HEK293T (cell line): ENCODE results near the gene PKD1L1.

Experiments
- CTCF ChIA-PET: fragments of 350-600 bp; formaldehyde crosslinking; extraction: SDS; loops from one replicate; lab custom pipeline; 2021; ENCODE audit warnings: antibody characterized with exemption, inconsistent platforms; lab: Yijun Ruan, JAX
- POLR2A ChIA-PET: fragments of 350-600 bp; formaldehyde crosslinking; extraction: SDS; loops from one replicate; lab custom pipeline; 2020; ENCODE audit warnings: antibody characterized with exemption, inconsistent platforms; lab: Yijun Ruan, JAX
- DNase-seq: peaks from one replicate; pipeline ENCODE4 v3.0.0; 2012; ENCODE audit warnings: mixed read lengths; ENCODE audit errors: extremely low spot score
- ARNT ChIP-seq: fragments of 450-650 bp; IDR thresholded peaks from 2 replicates; pipeline ENCODE4 v1.6.1; 2017; ENCODE audit warnings: mild to moderate bottlenecking
- BHLHE40 ChIP-seq: fragments of 450-650 bp; IDR thresholded peaks from 2 replicates; pipeline ENCODE4 v1.6.1; 2016; ENCODE audit warnings: mild to moderate bottlenecking, moderate library complexity, borderline replicate concordance
- CTBP1 ChIP-seq: fragments of 450-650 bp; IDR thresholded peaks from 2 replicates; pipeline ENCODE4 v1.6.1; 2016; ENCODE audit warnings: borderline replicate concordance
- ELF4 ChIP-seq: fragments of 450-650 bp; IDR thresholded peaks from 2 replicates; pipeline ENCODE4 v1.6.1; 2017; ENCODE audit warnings: antibody characterized with exemption
- FOXA1 ChIP-seq: fragments of 450-650 bp; IDR thresholded peaks from 2 replicates; pipeline ENCODE4 v1.6.1; 2016; ENCODE audit warnings: mild to moderate bottlenecking
- FOXK2 ChIP-seq: fragments of 450-650 bp; IDR thresholded peaks from 2 replicates; pipeline ENCODE4 v1.6.1; 2016; ENCODE audit warnings: mild to moderate bottlenecking
- FOXM1 ChIP-seq: fragments of 450-650 bp; IDR thresholded peaks from 2 replicates; pipeline ENCODE4 v1.6.1; 2017; ENCODE audit warnings: mild to moderate bottlenecking, borderline replicate concordance
- HDGF ChIP-seq: fragments of 450-650 bp; IDR thresholded peaks from 2 replicates; pipeline ENCODE4 v1.6.1; 2017; ENCODE audit warnings: antibody characterized with exemption, borderline replicate concordance
- L3MBTL2 ChIP-seq: fragments of 450-650 bp; conservative IDR thresholded peaks from 2 replicates; pipeline ENCODE4 v1.6.1; 2016; ENCODE audit warnings: mild to moderate bottlenecking
- LEF1 ChIP-seq: fragments of 450-650 bp; IDR thresholded peaks from 2 replicates; pipeline ENCODE4 v1.6.1; 2017; ENCODE audit warnings: mild to moderate bottlenecking, borderline replicate concordance
- NFRKB ChIP-seq: fragments of 450-650 bp; IDR thresholded peaks from 2 replicates; pipeline ENCODE4 v1.6.1; 2016; ENCODE audit warnings: mild to moderate bottlenecking, moderate library complexity
- PKNOX1 ChIP-seq: fragments of 450-650 bp; IDR thresholded peaks from 2 replicates; pipeline ENCODE4 v1.6.1; 2016
- SP1 ChIP-seq: fragments of 450-650 bp; IDR thresholded peaks from 2 replicates; pipeline ENCODE4 v1.6.1; 2017
- SUZ12 ChIP-seq: fragments of 450-650 bp; IDR thresholded peaks from 2 replicates; pipeline ENCODE4 v1.6.1; 2016; ENCODE audit warnings: mild to moderate bottlenecking
- TARDBP ChIP-seq: fragments of 450-650 bp; IDR thresholded peaks from 2 replicates; pipeline ENCODE4 v1.6.1; 2016
- ZNF384 ChIP-seq: fragments of 450-650 bp; IDR thresholded peaks from 2 replicates; pipeline ENCODE4 v1.6.1; 2016

PKD1L1 gene

GRCh38 chr7:47737601-47738000 lies 210.7 kb downstream of the PKD1L1 start:
- POLR2A ChIA-PET = no interaction called here
- no peak for TF ChIP-seq FOXK2
- no peak for TF ChIP-seq PKNOX1
- TF ChIP-seq SP1 = no peak
- no peak for TF ChIP-seq TARDBP
- TF ChIP-seq ARNT = no peak
- TF ChIP-seq NFRKB = no peak
- no peak for TF ChIP-seq BHLHE40
- no peak for TF ChIP-seq LEF1
- no peak for TF ChIP-seq L3MBTL2
- TF ChIP-seq HDGF = no peak
- no peak for TF ChIP-seq SUZ12
- no peak for TF ChIP-seq ZNF384
- TF ChIP-seq FOXA1 = no peak
- CTCF ChIA-PET = no interaction called here
- DNase-seq = no peak

- ChIA-PET POLR2A (no interaction called here), CTCF (no interaction called here)
- TF ChIP-seq FOXK2 = no peak
- no peak for TF ChIP-seq L3MBTL2
- no peak for TF ChIP-seq TARDBP
- no peak for TF ChIP-seq LEF1
- no peak for TF ChIP-seq ZNF384
- TF ChIP-seq SUZ12 = no peak
- TF ChIP-seq SP1 = no peak
- TF ChIP-seq FOXA1 = no peak
- TF ChIP-seq NFRKB = no peak
- TF ChIP-seq FOXM1 = no peak
- no peak for TF ChIP-seq ELF4
- TF ChIP-seq ARNT = no peak
- TF ChIP-seq HDGF = no peak
- TF ChIP-seq PKNOX1 = no peak
- TF ChIP-seq BHLHE40 = no peak
- DNase-seq = no peak
Observed at GRCh38 chr7:47735431-47736345, 212.6 kb downstream of the PKD1L1 start.

GRCh38 chr7:47734949-47735291 lies 213.3 kb downstream of the PKD1L1 start:
- no peak for TF ChIP-seq SUZ12
- no peak for TF ChIP-seq ZNF384
- no peak for TF ChIP-seq PKNOX1
- TF ChIP-seq FOXM1 = no peak
- TF ChIP-seq ELF4 = no peak
- no peak for TF ChIP-seq LEF1
- TF ChIP-seq NFRKB = no peak
- no peak for TF ChIP-seq BHLHE40
- TF ChIP-seq FOXK2 = no peak
- no peak for TF ChIP-seq TARDBP
- TF ChIP-seq HDGF = no peak
- no peak for TF ChIP-seq SP1
- no peak for TF ChIP-seq CTBP1
- TF ChIP-seq ARNT = no peak
- no peak for TF ChIP-seq L3MBTL2
- TF ChIP-seq FOXA1 = no peak
- no peak for DNase-seq
- ChIA-PET CTCF (no interaction called here), POLR2A (no interaction called here)

- CTCF ChIA-PET = no interaction called here
- no peak for DNase-seq
- TF ChIP-seq SUZ12 (no peak), FOXA1 (no peak), HDGF (no peak)
- POLR2A ChIA-PET = no interaction called here
Observed at GRCh38 chr7:47734287-47734948, 213.8 kb downstream of the PKD1L1 start.

- no peak for DNase-seq
- TF ChIP-seq BHLHE40 (no peak), PKNOX1 (no peak), ARNT (no peak), FOXM1 (no peak), ZNF384 (no peak), SUZ12 (no peak), TARDBP (no peak), ELF4 (no peak), SP1 (no peak), CTBP1 (no peak), HDGF (no peak), NFRKB (no peak), FOXK2 (no peak), FOXA1 (no peak), L3MBTL2 (no peak), LEF1 (no peak)
- ChIA-PET POLR2A (no interaction called here), CTCF (no interaction called here)
Observed at GRCh38 chr7:47730142-47730541, 218.1 kb downstream of the PKD1L1 start.
